Stimulated activated CD4-positive, alpha-beta T cell treated with anti-CD3 and anti-CD28 coated beads, Interleukin-4, amount 100 ng/mL, for 24 hours (primary cell): Measurements from ENCODE around the gene REV3L.
"Not testable (repeated sequence)": the region's sequence is repeated elsewhere in the genome, so short reads cannot be mapped to it uniquely, and the experiment has no call there.

Experiments used
- DNase-seq: peaks from one replicate; pipeline ENCODE4 v3.0.0-alpha.2; 2020

REV3L gene

GRCh38 chr6:111361648-111362047 lies 121.4 kb downstream of the REV3L start:
- DNase-seq: no peak

DNA sequence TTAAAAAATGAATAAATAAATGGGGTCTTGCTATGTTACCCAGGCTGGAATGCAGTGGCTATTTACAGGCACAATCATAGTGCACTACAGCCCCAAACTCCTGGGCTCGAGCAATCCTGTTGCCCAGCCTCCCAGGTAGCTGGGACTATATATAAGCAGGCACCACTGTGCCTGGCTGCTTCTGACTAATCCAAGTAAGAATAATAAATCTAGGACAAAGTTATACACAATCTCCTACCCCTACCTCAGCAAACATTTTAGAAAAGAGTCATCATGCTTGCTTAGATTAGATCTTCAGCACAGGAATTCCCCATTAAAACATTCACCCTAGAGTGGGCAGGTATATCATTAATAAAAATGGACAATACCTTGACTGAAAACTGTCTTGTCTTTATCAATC lies 124.6 kb downstream of the REV3L start:
- no peak for DNase-seq

DNA sequence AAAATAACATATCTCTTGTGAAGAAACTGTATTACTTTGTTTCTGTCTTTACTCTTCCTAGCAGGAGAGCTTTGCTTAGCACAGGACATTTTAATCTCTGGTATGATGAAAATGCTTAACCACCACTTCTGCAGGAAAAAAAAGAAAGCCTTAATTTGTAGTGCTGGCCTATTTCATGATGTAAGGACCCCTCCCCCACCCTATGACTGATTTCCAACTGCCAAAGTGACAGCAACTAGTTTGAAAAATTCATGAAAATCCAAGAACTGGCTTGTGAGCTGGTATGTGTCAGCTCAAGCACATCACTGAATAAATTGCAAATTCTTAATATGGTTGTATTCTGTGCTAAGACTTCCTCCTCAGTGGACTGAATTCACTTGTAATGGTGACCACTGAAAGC lies 125.3 kb downstream of the REV3L start:
- no peak for DNase-seq

DNA sequence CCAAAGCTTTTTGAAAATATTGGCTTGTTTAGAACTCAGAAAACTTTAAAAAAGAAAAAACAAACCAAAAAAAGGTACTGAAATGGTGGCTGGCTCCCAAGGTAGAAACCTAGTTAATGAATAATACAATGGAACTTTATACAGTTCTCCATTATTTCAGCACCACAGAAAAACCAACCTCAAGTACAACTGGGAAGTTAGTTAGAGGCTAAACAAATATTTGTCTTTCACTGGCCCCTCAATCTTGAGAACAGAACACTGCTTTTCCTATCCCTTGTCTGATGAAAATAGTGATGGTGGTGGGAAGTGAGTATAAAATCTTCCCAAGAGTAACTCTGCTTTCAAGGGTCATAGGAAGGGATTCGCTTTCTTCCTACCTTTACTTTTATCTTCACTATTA lies 126.5 kb downstream of the REV3L start:
- no peak for DNase-seq

DNA sequence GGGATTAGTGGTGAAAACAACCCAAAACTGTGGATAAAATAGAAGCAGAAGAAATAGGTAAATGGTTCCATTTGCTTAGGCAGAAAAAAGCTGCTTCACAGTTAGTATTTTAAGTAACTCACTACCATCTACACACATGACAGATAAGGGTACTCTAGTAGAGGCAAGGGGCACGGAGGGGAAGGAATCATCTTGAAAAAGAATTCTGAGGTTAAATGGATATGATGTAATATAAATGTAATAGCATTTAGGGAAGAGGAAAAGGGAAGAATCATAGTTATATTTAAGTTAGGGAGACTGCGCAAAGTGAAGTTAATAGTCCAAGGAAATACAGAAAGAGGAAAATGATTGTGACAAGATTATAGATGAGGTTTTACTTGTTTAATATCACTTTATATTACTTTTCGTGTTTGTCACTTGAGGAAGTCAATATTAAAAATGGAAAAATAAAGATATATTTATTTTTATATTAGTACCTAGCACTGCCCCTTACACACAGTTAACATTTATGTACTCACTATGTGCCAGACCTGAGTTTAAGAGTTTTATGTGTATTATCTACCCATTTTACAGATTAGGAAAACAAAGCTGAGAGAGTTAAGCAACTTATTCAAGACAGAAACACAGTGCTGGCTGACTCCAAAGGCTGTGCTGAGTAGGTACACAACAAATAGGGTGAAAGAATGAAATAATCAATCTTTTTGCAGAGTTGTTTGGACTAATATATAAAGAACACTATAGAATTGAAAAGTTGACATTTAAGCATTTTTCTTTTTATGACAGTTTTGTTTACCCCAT lies 128.1 kb downstream of the REV3L start:
- DNase-seq: no peak

DNA sequence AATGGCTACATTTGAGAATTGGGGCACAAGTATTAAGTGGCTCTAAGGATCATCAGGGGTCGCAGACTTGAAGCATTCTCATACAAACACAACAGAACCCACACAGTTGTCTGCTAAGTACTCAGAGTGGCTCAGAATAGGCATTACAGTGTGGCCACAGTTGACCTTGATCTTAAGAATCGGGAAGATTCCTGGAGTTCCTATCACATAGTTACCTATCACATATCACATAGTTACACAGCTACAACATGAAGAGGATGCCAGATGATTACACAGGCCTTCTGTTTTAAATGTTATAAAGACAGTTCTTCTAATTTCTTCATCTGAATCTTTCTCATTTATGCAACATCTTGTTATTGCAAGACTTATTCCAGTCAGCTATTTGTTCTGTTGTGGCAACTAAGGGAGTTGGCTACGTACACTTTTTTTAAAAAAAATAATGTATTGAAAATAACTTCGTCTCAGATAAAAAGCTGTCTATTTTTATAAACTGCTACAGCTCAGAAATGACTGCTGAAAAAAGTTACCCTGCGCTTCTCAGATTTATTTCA lies 129.0 kb downstream of the REV3L start:
- DNase-seq: no peak

DNA sequence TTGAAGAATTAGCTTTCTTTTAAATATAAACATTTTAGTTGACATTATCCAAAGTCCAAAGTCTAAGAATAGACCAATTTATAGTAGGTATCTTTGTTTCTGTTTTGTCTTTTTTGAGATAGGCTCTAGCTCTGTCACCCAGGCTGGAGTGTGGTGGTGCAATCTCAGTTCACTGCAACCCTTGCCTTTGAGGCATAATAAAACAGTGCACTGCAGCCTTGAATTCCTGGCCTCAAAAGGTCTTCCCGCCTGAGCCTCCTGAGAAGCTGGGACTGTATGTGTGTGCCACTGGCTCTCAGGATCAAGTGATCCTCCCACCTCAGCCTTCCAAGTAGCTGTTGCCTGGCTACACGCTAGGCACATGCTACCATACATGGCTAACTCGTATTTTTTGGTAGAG lies 135.4 kb downstream of the REV3L start:
- no peak for DNase-seq

DNA sequence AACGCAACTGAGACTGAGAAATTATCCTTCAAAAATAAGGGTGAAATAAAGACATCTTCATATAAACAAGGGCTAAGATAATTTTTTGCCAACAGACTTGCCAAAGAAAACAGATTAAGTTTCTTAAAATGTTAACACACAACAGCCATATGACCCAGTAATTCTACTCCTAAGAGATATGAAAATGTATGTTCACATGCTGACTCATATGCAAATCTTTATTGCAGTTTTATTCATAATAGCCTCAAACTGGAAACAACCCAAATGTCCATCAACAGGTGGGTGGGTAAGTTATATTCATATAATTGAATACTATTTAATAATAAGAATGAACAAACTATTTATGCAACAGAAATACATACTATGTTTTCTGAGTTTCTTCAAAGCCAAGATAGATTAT lies 140.1 kb downstream of the REV3L start:
- DNase-seq: no peak

DNA sequence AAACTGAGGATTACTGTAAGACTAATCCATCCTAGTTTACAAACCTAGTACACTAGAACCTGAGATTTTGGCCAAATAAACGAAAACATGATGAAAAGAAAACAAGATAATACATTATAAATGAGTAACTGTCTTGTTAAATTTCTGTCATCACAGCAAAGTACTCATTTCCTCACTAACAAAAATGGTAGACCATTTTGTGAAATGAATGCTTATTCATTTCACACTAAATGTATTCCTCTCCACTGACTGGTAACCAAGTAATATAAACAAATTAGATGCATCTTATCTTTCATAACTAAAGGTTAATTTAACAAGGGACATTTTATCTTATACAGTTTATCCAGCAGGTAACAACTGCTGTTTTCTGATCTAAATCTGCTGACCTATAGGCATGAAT lies 143.7 kb downstream of the REV3L start:
- no peak for DNase-seq

DNA sequence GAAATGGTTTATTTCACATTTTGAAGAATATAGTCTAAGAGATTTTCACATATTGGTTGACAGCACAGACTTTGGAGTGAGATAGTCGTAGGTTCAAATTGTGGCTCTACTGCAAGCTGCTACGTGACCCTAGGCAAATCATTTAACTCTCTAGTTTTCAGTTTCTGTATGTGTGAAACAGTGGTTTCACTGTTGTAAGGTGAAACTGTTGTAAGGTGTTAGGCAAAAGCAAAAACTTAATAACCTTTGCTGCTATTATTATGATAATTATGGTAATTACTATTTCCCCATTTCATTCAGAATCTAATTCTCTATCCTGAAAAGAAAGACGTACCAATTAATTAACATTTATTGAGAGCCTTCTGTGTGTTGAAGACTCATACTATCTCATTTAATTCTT lies 144.2 kb downstream of the REV3L start:
- no peak for DNase-seq

DNA sequence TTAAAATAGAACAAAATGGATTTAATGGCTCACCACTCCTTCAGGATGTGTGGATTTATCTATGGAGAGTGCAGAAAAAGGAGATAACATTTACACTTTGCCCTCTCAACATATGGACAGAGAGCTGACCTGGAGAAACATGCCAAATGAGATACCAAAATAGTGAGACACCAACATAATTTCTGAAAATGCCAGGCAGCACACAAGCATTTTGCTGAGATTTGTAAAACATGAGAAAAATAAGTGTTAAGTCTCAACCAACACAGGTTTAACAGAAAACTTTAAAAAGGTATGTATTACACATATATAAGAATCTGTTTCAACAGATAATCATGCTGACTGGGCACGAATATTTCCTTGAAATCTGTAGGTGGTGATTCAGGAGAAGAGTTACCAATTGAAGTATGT lies 145.2 kb downstream of the REV3L start:
- no peak for DNase-seq

DNA sequence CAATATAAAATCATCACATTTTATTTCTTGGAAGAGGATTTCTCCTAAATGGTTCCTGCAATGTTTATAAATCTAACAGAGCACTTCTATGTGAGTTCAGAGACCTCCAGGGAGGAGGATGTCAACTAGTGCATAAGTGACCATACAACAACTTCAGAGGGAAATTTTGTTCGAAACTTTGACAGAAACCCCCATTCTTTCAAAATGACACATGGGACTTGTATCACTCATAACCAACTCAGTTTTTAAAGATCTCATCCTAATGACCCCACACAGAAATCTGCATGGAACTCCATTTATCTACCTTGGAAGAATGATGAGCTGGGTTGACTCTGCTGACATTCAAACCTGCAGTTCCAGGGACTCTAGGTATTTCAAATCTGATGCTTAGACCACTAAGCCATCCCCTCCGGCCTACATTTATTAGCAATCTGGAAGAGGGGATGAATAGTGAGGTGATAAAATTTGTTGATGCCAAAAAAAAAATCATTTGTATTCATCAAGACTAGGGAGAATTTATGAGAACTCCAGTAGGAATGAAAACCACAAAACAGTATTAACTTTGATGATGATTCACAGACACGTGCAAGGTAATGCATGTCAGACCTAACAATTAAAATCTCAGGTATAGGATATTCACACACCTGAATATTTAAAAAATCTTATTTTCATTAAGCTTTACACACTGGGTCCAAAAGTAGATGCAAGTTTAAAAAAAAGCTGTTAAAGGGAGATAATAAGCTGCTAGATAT lies 153.0 kb downstream of the REV3L start:
- no peak for DNase-seq

- no peak for DNase-seq
Measured at GRCh38 chr6:111326563-111326962, 156.5 kb downstream of the REV3L start.

DNA sequence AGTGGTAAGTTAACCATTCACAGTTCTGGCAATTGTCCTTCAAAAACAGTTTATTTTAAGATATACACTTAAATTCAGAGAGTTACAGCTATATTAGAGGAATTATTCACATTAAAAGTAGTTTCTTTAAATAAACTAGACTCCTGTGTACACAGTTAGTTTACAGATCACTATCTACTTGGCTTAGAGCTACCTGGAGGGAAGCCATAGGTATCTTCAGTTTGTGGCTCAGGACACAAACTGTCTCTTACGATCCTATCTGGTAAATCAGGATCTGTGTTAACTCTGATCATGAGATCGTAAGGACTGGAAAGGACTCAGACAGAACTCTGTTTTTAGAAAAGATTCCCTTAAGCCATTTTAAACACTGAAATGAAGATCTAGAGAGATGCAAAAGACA lies 160.9 kb downstream of the REV3L start:
- DNase-seq: no peak

GRCh38 chr6:111307950-111308349 lies 175.1 kb downstream of the REV3L start:
- not testable (repeated sequence) for DNase-seq

GRCh38 chr6:111307275-111307858 lies 175.7 kb downstream of the REV3L start:
- DNase-seq: no peak

- no peak for DNase-seq
Measured at GRCh38 chr6:111306104-111306888, 176.7 kb downstream of the REV3L start.

- no peak for DNase-seq
Measured at GRCh38 chr6:111301946-111302345, 181.1 kb downstream of the REV3L start.

GRCh38 chr6:111300938-111301800 lies 181.8 kb downstream of the REV3L start:
- DNase-seq: not testable (repeated sequence)

- no peak for DNase-seq
Measured at GRCh38 chr6:111297776-111298175, 185.2 kb downstream of the REV3L start.

DNA sequence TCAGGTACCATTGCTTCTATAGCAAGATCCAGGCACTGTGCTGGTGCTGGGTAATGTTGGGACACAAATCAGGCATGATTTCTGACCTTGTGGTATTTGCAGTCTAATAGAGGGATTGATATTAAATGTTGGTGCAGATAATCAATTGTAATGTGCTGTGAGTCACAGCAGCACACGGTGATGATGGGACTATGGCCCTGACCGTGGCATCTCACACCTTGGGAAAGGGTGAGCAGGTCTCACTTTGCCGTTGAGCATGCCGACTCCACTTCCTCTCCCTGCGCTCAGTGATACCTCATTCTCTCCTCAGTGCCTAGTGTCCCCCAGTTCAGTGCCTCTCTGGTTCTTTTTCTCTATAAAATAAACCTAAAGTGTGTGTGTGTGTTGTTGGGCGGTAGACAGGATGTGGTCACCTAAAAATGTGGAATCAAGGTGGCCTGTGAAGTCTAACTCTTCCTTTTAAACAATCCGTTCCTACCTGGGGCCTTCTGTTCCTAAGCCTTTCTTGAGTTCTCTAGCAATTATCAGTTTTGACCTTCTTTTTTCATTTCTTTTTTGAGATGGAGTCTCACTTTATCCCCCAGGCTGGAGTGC lies 188.5 kb downstream of the REV3L start:
- DNase-seq: no peak
